Stimulated activated CD8-positive, alpha-beta memory T cell treated with anti-CD3 and anti-CD28 coated beads, Interleukin-4, amount 100 ng/mL, for 48 hours (primary cell): ENCODE data around the gene KSR1.
"Not testable (repeated sequence)": the region's sequence is repeated elsewhere in the genome, so short reads cannot be mapped to it uniquely, and the experiment has no call there.

Experiments used
- DNase-seq: peaks from one replicate; pipeline ENCODE4 v3.0.0-alpha.2; 2020

The KSR1 gene

DNA sequence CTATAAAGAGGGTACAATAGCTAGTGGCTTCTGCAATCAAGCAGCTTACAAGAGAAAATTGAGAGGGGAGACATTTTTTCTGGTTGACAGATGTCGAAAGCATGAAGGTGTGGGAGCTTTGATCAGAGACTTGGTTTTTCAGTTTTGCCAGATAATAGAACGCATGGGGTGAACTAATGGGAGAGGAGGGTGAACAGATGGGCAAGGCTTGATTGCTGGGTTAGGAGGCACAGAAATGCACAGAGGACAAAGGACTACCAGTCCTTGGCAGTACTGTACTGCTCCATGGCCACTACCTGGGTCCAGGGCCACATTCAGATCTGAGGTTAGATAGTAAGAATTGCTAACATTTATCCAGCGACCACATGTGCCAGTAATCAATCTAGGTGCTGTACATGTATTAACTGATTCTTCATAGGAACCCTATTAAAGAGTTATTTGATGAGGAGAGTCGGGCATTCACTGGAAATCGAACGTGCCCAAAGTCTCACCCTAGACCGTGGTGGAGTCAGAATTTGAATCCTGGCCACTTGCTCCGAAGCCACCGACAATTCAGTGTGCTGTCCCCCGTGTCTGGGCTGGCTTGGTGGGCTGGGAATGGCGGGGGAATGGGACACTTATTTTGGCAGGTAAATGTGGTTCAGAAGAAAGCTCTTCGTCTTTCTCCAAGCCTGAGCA is 873 bp upstream of the KSR1 start:
- no peak for DNase-seq

DNA sequence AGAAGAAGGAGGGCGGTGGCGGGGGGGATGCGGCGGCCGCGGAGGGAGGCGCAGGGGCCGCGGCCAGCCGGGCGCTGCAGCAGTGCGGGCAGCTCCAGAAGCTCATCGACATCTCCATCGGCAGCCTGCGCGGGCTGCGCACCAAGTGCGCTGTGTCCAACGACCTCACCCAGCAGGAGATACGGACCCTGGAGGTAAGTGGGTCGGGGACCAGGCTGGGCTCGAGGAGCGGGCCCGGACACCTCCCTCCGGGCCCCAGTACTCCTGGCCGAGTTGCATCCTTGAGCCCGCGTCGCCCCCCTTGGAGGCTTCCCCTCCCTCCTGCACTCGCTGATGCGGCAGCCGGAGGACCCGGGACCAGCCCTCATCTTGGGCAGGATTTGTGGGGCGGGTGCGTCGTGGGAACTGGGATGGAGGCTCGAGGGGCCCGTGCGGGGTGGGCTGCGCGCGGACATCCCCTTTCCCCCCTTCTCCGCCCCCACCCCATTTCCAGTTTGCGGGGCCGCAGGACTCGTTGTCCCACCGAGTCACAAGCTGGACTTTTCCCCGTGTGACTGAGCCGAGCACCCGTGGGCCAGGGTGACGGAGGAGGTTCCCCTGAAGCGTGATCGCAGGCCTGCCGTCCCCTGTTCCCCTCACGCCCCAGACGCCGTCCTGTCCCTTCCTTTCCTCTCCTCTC is 572 bp downstream of the KSR1 start:
- DNase-seq, result peak; percentile 45

- DNase-seq, result no peak
Observed at GRCh38 chr17:27457360-27457715, 1.1 kb downstream of the KSR1 start.

GRCh38 chr17:27457731-27458523 is 1.7 kb downstream of the KSR1 start:
- DNase-seq, result no peak

DNA sequence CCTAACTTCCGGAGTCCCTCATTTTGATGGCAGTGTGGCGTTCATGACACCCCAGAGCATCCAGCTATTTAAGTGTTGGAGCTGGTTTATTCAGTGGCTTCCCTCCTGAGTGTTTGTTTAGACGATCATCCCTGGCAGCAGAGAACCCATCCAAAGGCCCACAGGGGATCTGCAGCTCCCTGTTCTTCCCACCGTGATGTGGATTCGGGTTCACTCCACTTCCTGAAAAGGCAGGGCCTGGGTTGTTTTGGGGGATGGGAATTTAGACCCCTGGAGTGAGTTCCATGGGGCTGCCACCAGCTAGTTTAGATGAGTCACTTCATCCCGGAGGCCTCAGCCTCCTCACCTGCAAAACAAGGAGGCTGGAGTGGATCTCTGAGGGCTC is 2.3 kb downstream of the KSR1 start:
- DNase-seq, result no peak

DNA sequence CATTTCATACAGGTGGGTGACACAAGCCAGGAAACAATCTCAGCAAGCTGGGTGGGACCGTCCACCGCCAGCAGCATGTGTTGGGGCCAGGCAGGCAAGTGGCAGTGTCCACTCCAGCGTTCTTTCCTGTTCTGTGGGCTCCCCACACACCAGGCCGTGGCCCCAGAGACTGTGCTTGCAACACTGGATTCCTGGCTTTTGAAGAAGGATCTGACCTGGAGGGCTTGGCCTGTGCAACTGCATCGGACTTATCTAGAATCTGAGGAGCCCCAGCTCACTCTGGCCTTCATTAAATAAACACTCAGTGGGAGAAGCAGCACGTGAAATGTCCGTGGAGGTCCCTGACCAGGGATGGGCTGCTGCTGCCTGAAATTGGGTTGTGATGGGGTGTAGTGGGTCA is 3.2 kb downstream of the KSR1 start:
- no peak for DNase-seq

DNA sequence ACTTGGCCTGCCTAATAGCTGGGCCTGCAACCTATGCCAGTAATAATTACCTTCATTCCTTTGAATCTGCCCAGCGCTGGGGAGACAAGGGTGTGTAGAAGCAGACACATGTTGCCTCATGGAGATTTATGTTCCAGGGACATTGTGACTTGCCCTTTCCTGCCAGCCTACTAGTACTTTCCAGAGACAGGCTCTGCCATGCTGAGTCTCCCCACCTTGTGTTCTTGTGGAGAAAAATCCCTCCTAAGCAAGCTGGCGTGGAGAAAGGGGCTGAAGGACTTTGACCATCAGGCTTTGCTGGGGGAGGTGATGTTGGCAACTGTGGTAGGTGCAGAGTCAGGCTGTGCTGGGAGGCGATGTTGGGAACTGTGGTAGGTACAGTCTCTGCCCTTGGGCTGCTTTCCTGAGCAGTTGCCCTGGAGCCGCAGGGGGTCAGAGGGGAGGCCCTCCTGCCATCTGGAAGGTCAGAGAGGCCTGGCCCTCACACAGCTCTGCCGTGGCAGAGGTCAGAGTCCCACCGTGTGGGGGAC is 4.0 kb downstream of the KSR1 start:
- no peak for DNase-seq

- DNase-seq, result no peak
Observed at GRCh38 chr17:27461192-27461859, 5.1 kb downstream of the KSR1 start.

GRCh38 chr17:27462149-27462548 is 5.9 kb downstream of the KSR1 start:
- DNase-seq, result no peak

GRCh38 chr17:27462714-27463113 is 6.5 kb downstream of the KSR1 start:
- DNase-seq, result no peak

DNA sequence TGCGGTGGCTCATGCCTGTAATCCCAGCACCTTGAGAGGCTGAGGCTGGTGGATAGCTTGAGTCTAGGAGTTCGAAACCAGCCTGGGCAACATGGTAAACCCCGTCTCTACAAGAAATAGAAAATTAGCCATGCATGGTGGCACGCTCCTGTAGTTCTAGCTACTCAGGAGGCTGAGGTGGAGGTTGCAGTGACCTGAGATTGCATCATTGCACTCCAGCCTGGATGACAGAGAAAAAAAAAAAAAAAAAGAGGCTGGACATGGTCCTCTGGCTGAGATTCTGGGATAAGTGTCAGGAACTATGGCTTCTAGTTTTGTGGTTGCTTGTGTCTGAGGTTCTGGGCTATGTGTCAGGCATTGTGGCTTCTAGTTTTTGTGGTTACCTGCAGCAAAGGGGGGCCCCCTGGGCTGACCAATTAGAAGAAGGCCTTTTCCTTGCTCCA is 7.0 kb downstream of the KSR1 start:
- DNase-seq, result no peak

DNA sequence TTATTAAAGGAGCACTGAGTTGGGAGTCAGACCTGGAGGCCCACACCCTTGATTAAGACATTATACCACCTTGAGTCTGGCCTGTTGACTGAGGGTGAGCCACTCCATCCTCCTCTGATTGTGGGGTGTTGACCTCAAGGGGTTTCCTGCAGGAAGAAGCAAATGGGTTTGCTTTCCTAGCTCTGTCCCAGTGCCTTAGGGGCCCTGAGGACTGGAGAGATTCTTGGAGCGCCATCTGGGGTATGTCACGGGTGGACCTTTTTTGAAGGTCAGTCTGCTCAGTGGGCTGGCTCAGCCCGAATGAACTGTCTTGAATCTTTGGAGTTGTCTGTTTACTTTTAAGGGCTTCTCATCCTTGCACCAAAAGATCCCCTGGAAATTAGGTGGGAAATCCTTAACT is 7.8 kb downstream of the KSR1 start:
- not testable (repeated sequence) for DNase-seq

- DNase-seq, result no peak
Observed at GRCh38 chr17:27464431-27464830, 8.2 kb downstream of the KSR1 start.

GRCh38 chr17:27465875-27466274 is 9.6 kb downstream of the KSR1 start:
- DNase-seq, result not testable (repeated sequence)

DNA sequence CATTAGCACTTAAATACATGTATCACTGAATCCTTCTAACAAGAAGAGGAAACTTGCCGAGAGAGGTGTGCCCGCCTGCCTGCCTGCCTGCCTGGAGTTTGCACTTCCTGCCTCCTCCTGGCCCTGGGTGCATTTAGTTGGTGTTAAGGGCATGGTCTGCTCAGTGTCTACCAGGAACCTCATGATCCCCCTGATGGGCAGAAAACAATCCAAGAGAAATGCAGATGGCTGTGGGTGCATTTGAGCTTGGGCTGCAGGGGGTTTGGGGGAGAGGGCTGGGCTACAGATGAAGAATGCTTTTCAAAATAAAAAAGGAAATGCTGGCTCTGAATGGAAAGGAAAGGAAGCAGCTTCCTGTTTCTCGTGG is 10.1 kb downstream of the KSR1 start:
- DNase-seq, result no peak

DNA sequence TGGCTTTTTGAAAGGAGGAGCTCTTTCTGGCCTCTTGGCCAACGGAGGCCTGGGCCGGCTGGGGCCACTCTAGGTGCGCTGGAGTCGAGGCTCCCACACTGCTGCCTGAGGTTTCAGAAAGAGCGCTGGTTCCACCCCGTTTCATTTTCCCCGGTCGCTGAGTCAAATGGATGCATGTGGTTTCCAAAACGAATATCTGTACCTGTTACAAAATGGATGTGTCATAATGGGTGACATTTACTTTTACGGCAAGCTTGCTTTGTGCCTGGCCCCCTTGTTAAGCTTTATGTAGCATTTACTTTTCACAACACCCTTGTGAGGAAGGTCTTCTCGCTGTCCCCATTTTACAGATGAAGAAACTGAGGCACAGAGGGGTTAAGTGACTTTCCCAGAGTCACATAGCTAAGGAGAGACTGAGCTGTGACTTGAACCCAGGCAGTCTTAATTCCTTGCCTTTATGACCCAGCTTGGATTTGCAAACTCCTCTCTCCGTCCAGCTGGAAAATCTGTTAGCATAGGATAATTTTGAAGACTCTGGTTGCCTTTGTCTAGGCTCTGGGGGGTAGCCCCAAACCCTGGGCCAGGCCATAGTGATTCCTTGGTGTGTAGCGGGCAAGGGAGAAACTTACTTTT is 10.6 kb downstream of the KSR1 start:
- peak; percentile 84 for DNase-seq

DNA sequence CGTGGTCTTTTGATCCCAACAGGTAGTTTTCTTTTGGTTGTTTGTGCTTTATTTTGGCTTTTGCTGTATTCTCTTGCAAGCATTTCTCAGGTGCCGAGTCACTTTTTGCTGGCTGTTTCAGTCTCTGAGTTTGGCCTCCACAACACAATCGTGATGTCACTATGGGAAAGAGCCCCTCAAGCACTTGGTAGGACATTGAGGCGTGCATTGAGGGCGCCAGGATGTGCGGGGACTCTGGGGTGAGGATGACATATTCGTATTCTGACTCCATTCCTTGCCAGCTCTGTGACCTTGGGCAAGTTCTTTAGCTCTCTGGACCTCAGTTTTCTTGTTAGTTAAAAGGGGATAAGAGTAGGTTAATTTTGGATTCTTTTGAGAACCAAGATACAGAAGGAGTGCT is 13.0 kb downstream of the KSR1 start:
- DNase-seq, result peak; percentile 61

- DNase-seq, result peak; percentile 88
Observed at GRCh38 chr17:27471321-27472269, 15.3 kb downstream of the KSR1 start.

- no peak for DNase-seq
Observed at GRCh38 chr17:27473190-27473747, 17.0 kb downstream of the KSR1 start.

GRCh38 chr17:27473748-27474609 is 17.7 kb downstream of the KSR1 start:
- peak; percentile 85 for DNase-seq
